ENCODE results near the gene ITGA11.
A peak's percentile ranks its signal among the peaks of the same experiment; 100 is the strongest.
"Not testable (repeated sequence)": the region's sequence is repeated elsewhere in the genome, so short reads cannot be mapped to it uniquely, and the experiment has no call there.

The ITGA11 gene

DNA sequence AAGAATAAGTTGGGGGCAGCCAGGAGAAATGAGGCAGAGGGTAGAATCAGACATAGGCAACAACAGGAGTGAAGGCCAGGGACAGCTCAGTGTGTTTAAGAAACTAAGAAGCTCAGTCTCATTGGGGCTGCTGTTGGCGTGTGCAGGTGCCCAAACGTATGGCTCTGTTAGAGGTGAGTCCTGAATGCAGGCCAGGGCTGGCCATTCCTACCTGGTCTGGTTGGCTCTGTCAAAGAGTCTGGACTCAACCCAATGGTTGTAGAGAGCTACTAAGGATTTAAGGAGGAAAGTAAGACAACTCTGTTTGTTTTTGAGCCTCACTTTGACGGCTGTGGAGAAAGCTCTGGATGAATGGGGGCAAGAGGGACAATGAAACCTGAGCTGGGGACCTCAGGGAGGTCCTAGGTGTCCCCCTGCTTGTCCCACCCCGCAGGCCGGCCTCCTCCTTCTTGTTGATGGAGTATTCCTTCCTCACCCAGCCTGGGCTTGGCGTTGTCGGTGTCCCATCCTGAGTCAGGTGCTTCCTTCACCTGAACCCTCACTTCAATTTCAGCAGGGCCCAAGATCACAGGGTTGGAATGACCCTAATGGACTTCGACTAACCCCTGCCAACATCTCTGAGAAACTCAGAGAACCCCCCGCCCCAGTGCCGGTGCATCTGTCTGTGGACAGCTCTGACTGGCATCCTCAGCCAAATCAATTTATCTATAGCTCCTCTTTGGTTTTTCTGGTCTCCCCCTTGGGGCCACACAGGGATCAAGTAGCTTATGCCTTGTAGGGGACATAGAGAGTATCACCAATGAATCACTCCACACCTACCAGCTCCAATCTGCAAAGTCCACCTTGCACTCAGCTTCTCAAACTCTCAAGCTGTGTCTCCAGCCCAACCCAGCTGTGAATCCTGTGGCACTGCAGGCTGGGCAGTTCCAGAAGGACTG lies 8.3 kb downstream of the ITGA11 start:
- DNase-seq = no peak

DNA sequence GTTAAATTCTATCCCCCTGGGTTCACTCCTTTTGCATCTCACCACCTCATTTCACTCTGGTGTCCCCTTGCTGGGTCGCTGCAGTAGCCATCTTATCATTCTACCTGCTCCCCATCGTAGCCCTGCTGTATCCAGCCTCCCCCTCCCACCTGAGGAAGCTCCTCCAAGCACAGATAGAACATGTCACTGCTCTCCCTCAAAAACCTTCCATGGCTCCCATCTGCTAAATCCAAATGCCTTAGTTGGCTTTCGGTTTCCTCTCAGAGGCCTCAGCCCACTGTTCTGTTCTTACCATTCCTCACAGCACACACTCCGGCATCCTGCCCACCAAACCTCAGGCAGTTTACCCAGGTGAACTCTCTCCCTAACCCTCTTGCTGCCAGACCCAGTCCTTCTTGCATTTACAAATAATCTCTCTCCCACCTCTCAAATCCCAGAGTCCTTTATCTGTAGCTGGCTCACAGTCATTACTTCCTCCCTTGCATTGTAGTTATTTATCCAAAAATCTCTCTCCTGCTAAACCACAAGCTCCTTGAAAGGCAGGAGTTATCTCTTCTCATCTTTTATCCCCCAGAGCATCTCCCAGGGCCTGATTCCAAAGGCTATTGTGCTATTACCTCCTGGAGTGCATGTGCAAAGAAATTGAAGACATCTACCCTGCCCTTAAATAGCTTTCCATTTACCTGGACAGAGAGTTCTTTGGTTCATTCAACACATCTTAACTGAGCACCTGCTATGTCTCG lies 9.4 kb downstream of the ITGA11 start:
- DNase-seq = not testable (repeated sequence)

DNA sequence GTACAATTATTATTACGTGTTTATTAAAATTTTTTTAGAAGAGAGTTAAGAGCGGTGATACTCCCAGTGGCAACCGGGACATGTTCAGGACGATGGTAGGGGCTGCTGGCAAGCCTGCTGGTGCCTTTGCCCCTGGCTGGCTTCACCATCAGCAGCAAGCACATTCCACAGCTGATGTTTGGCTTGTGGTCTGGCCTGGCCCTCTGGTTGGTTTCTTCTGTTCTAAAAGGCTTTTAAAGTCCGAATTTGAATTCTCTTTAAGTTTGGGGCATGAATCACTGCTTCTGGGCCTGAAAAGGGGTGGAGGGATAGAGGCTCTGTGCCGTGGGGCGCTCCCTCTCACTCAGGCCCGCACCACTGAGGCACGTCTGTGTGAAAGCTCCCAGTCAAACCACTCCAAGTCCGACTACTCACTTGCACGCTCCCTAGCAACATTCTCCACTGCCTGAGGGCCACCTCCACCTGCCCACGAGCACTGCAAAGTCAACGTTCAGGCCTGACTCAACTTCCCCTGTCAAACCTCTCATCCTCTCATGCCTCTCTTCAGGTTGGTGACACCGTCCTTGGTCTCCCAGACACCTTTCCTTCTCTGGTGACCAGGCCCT lies 10.1 kb downstream of the ITGA11 start:
- DNase-seq = peak; percentile 67

DNA sequence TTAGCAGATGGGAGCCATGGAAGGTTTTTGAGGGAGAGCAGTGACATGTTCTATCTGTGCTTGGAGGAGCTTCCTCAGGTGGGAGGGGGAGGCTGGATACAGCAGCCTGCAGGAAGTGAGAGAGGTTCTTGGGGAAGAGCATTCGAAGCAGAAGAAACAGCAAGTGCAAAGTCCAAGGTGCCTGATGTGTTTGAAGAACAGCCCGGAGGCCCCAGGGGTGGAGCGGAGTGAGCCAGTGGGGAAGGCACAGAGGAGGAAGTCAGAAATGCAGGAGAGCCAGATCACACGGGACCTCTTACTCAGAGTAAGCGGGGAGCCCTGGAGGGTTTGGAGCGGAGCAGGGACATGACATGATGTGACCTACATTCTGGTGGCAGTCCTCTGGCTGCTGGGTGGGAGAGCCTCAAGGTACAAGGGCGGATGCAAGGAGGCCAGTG lies 10.8 kb downstream of the ITGA11 start:
- no peak for DNase-seq

GRCh38 chr15:68420186-68420684 lies 11.7 kb downstream of the ITGA11 start:
- DNase-seq = no peak

GRCh38 chr15:68419301-68420175 lies 12.4 kb downstream of the ITGA11 start:
- no peak for DNase-seq

GRCh38 chr15:68418611-68419161 lies 13.3 kb downstream of the ITGA11 start:
- DNase-seq = peak; percentile 61

- DNase-seq = no peak
Observed at GRCh38 chr15:68417897-68418296, 14.1 kb downstream of the ITGA11 start.

DNA sequence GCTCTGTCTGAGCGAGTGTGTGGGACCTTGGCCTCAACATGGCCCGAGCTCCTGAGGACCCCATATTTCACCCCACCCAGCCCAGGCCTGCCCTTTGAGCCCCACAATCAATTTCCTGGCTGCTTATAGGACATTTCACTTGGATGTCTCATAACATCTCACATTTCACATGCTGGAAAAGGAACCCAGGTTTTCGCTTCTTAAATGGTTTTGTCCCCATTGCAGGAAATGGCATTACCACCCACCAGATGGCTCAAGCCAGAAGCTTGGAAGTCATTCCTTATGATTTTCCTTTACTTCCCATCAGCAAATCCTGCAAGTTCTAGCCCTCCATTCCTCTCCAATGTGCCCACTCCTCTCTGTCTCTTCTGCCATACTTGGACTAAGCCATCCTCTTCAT lies 14.9 kb downstream of the ITGA11 start:
- no peak for DNase-seq

- DNase-seq = no peak
Observed at GRCh38 chr15:68416158-68416535, 15.8 kb downstream of the ITGA11 start.

DNA sequence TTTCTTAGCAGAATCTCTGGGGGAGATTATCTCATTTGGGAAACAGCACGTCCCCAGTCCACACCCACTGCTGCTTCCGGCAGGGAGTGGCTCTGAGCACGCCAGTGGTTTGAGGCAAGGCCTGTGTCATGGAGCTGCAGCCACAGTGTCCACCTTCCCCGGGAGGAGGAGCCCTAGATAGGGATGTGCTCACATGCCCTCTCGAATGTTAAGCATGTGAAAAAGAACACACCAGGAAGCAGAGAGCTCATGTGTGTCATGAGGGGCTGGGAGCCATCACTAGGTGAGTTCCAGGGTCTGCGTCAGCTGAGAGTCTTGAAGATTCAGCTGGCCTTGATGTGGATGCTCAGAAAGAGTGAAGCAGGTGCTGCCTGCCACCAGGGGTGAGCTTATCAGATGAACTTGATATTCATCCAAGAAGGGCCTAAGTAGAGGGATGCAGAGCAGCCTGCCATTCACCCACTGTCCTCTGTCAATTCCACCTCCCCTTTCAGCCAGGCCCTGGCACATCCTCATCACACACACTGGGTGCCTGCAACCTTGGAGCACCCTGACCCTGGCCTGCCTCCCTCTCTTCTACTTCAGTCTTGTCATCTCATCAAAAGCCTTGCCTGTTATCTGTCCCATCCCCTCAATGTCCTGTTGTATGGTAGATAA lies 16.3 kb downstream of the ITGA11 start:
- DNase-seq = no peak

GRCh38 chr15:68415061-68415460 lies 16.9 kb downstream of the ITGA11 start:
- no peak for DNase-seq

DNA sequence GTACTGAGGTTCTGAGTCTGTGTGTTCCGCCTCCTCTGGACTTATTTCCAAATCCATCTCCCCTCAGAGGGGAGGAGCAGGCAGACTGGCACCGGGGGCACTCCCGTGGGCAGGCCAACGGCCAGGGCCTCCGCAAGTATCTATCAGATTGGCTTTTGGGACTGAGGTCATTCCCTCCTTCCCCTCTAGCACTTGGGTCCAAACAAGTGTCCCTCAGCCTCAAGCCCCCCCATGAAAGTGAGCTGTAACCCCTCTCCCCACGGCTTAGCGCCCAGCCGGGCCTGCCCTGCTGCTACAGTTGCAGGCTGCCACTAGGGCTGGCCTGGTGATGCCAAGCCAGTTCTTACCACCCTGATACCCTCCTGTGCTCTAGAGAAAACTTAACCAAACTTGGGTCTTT lies 17.4 kb downstream of the ITGA11 start:
- no peak for DNase-seq

DNA sequence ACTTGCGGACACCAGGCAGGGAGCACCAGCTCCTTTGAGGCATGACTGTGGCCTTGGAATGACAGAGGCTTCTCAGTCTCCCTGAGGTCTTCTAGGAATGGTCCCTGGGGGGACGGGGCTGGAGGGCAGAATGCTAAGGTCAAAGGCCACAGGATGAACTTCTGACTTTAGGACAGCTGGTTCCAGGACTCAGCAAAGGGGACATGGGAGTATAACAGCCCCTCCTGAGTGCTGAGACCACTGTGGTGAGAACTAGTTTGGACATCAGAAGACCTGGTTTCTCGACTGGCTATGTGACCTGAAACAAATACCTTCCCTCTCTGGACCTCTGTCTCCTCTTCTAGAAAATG lies 17.8 kb downstream of the ITGA11 start:
- no peak for DNase-seq

GRCh38 chr15:68413363-68414205 lies 18.4 kb downstream of the ITGA11 start:
- DNase-seq = peak; percentile 60

GRCh38 chr15:68412218-68412617 lies 19.7 kb downstream of the ITGA11 start:
- DNase-seq = no peak

DNA sequence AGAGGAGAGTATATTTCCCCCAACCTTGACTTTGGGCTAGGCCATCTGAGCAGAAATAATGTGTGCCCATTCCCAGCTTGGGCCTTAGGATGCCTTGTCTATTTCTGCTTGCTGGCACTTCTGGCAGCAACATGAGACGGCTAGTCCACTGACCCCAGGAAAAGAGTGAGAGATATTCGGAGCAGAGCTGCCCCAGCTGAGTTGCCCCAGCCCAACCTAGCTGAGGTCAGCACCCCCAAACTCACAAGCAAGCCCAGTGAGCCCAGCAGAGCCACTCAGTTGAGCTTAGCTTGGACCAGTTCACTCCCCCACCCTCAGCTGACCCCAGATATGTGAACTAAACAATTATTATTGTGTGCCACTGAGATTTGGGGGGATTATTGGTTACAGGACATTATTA lies 20.2 kb downstream of the ITGA11 start:
- DNase-seq = no peak

DNA sequence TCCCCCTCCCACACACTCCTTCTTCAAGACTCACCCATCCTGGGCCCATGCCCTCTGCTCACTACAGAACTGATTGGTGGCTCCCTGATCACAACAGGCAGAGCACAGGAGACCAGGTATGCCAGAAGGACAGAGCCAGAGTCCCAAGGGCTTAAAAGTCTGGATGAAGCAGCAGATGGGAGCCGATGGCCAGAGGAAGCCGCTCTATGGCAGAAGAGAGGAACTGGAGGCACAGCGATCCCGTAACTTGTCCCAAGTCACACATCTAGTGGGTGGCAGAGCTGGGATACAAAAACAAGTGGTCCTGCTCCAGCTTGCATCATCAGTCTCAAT lies 20.7 kb downstream of the ITGA11 start:
- DNase-seq = no peak

DNA sequence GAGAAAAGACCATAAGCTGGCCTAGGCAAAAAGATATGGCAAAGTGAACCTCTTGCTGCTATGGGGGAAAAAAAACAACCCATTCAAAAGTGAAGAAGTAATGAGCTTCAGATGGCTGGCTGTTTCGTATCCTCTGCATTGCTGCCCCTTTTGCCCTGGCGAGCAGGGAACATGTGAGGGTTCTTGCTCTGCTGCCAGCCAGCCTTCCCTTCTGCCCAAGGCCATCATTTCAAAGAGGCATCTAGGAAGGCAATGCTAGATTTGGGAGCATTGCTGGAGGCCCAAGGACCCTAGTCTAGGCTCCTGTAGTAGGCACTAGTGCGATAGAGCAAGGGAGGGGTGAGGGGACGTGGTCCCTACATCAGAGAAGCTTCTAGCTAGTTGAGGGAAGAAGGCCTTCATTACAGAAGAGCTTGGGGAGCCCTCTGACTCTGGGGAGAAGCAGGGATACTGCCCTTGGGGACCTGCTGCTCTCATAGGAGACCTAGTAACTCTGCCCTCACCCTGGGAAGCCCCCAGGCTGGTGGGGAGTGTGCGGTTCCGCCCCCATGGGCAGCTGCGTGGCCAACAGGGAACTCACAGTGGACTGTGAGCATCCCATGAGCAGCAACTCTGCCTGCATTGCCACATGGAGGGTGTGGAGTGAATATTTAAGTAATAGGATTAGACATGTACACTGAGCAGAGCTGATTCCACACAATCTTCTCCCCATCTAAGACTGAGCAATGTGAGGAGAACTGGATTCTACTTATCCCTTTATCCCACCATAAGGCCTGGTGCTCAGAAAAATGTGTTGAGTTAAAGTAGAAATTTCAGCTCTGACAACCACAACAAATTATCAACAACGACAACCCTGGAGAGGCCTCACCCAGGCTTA lies 21.3 kb downstream of the ITGA11 start:
- DNase-seq = no peak

Measured in fibroblast of skin of abdomen (primary cell).